HT-29 (cell line): ENCODE data around the gene ERLEC1. TPM values are rescaled to one million over a fixed set of nuclear protein-coding genes. Genes with fewer than 3 reads are reported as not detected.
"Not testable (repeated sequence)": the region's sequence is repeated elsewhere in the genome, so short reads cannot be mapped to it uniquely, and the experiment has no call there.

Experiments
- DNase-seq: peaks from one replicate; pipeline ENCODE4 v3.0.0-alpha.2; 2015; ENCODE audit warnings: low spot score
- total RNA-seq: library from RNA; depleted of rRNA; stranded (reverse); fragments of >200 nt; shearing (Covaris generic); gene quantifications from 2 replicates; pipeline ENCODE4 v1.2.3, GENCODE V29; 2014; rRNA removed

ERLEC1 gene
- 34.5 and 39.4 TPM in 2 replicates for total RNA-seq

- DNase-seq, result peak; percentile 80
Measured at GRCh38 chr2:53786705-53787613, at the start of gene ERLEC1, which contains the start of gene ASB3. TSS of gene ERLEC1 (plus strand) at chr2:53787044. CDS start at chr2:53787211, 167 bp downstream. TSS of gene ASB3 (minus strand) at chr2:53786953. CDS start at chr2:53765572, 21,381 bp downstream.

GRCh38 chr2:53737091-53737490 is 49.8 kb upstream of the ERLEC1 start:
- DNase-seq, result no peak

GRCh38 chr2:53739032-53739431 is 47.8 kb upstream of the ERLEC1 start:
- no peak for DNase-seq

- peak; percentile 9 for DNase-seq
Measured at GRCh38 chr2:53740170-53740569, 46.7 kb upstream of the ERLEC1 start.

- DNase-seq, result no peak
Measured at GRCh38 chr2:53744395-53745065, 42.3 kb upstream of the ERLEC1 start.

- no peak for DNase-seq
Measured at GRCh38 chr2:53750041-53750768, 36.6 kb upstream of the ERLEC1 start.

- no peak for DNase-seq
Measured at GRCh38 chr2:53751728-53752127, 35.1 kb upstream of the ERLEC1 start.

- no peak for DNase-seq
Measured at GRCh38 chr2:53752385-53752784, 34.5 kb upstream of the ERLEC1 start.

GRCh38 chr2:53753041-53753440 is 33.8 kb upstream of the ERLEC1 start:
- DNase-seq, result no peak

GRCh38 chr2:53755121-53755520 is 31.7 kb upstream of the ERLEC1 start:
- DNase-seq, result no peak

- DNase-seq, result no peak
Measured at GRCh38 chr2:53756644-53757043, 30.2 kb upstream of the ERLEC1 start.

- not testable (repeated sequence) for DNase-seq
Measured at GRCh38 chr2:53757206-53757605, 29.6 kb upstream of the ERLEC1 start.

GRCh38 chr2:53765767-53766166 is 21.1 kb upstream of the ERLEC1 start:
- no peak for DNase-seq

- peak; percentile 95 for DNase-seq
Measured at GRCh38 chr2:53767405-53768241, 19.2 kb upstream of the ERLEC1 start, which contains the start of gene CHAC2. TSS of gene CHAC2 (plus strand) at chr2:53767804. CDS start at chr2:53767887, 83 bp downstream.

GRCh38 chr2:53768242-53768542 is 18.7 kb upstream of the ERLEC1 start:
- DNase-seq, result no peak

- DNase-seq, result no peak
Measured at GRCh38 chr2:53769318-53769945, 17.4 kb upstream of the ERLEC1 start.

- no peak for DNase-seq
Measured at GRCh38 chr2:53770264-53770663, 16.6 kb upstream of the ERLEC1 start.

- DNase-seq, result no peak
Measured at GRCh38 chr2:53777134-53777533, 9.7 kb upstream of the ERLEC1 start.

- no peak for DNase-seq
Measured at GRCh38 chr2:53778536-53779162, 8.2 kb upstream of the ERLEC1 start.

- no peak for DNase-seq
Measured at GRCh38 chr2:53780056-53780455, 6.8 kb upstream of the ERLEC1 start.
